ENCODE data around the gene UHRF2.

DNA sequence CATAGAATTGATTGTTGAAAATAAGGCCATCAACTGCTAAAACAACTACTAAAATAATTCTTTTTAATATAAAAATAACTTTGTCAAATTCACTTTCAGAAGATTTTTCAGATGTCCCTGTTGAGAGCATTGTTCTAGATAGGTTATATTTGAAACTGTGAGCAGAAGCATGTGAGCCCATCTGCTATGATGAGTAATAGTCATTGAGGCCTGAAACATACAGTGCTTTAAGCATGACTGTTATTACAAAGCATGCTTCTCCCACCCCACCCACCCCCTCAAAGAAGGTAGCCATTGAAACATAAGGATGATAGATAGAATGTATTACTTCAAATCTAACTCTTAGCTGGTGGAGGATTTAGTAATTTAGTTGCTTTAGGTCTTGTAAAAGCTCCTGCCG lies 86.0 kb downstream of the UHRF2 start:
- no peak for TF ChIP-seq TAF1 (IDR thresholded peaks at IDR 0.05; ENCODE audit: borderline replicate concordance, low read depth, low read length)
- TF ChIP-seq POLR2AphosphoS5 (IDR thresholded peaks at IDR 0.05; ENCODE audit: low read depth, low read length): no peak
- TF ChIP-seq POLR2A (IDR thresholded peaks at IDR 0.05; ENCODE audit: low read depth, low read length): no peak

All from GM12892 (cell line).